Ishikawa (cell line): ENCODE measurements around the gene SETD1B.

Experiments
- CEBPB ChIP-seq: IDR thresholded peaks from 2 replicates; pipeline ENCODE4 v1.6.1; 2012
- CREB1 ChIP-seq: IDR thresholded peaks from 2 replicates; pipeline ENCODE4 v1.6.1; 2012; ENCODE audit warnings: low read depth
- EGR1 ChIP-seq: IDR thresholded peaks from 2 replicates; pipeline ENCODE4 v1.6.1; 2012
- EP300 ChIP-seq: IDR thresholded peaks from 2 replicates; pipeline ENCODE4 v1.6.1; 2012; ENCODE audit warnings: borderline replicate concordance
- FOXM1 ChIP-seq: IDR thresholded peaks from 2 replicates; pipeline ENCODE4 v1.6.1; 2012; ENCODE audit warnings: low read depth, borderline replicate concordance
- NFIC ChIP-seq: IDR thresholded peaks from 2 replicates; pipeline ENCODE4 v1.6.1; 2012
- RAD21 ChIP-seq: IDR thresholded peaks from 2 replicates; pipeline ENCODE4 v1.6.1; 2012; ENCODE audit warnings: low read depth
- REST ChIP-seq: IDR thresholded peaks from 2 replicates; pipeline ENCODE4 v1.6.1; 2012; ENCODE audit warnings: low read depth, mild to moderate bottlenecking
- TAF1 ChIP-seq: IDR thresholded peaks from 2 replicates; pipeline ENCODE4 v1.6.1; 2012; ENCODE audit warnings: low read depth, mild to moderate bottlenecking
- TCF12 ChIP-seq: IDR thresholded peaks from 2 replicates; pipeline ENCODE4 v1.6.1; 2012; ENCODE audit warnings: low read depth
- TEAD4 ChIP-seq: IDR thresholded peaks from 2 replicates; pipeline ENCODE4 v1.6.1; 2012
- USF1 ChIP-seq: IDR thresholded peaks from 2 replicates; pipeline ENCODE4 v1.6.1; 2012
- YY1 ChIP-seq: IDR thresholded peaks from 2 replicates; pipeline ENCODE4 v1.6.1; 2012; ENCODE audit warnings: low read depth
- ZBTB7A ChIP-seq: IDR thresholded peaks from 2 replicates; pipeline ENCODE4 v1.6.1; 2012; ENCODE audit warnings: low read depth
- TF ChIP-seq, protein P1 (sequence below): IDR thresholded peaks from 2 replicates; pipeline ENCODE4 v1.6.1; 2012

SETD1B gene

GRCh38 chr12:121822393-121823100, 18.7 kb downstream of the SETD1B start:
- no peak for TF ChIP-seq TAF1
- no peak for TF ChIP-seq TCF12

- TF ChIP-seq USF1 = no peak
- TF ChIP-seq, protein P1, sequence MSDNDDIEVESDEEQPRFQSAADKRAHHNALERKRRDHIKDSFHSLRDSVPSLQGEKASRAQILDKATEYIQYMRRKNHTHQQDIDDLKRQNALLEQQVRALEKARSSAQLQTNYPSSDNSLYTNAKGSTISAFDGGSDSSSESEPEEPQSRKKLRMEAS = no peak
- TF ChIP-seq TAF1 = no peak
- no peak for TF ChIP-seq CEBPB
- TF ChIP-seq EP300 = no peak
- TF ChIP-seq REST = no peak
These were observed 19.4 kb downstream of the SETD1B start for GRCh38 chr12:121823101-121823726.

- TF ChIP-seq USF1 = no peak
- no peak for TF ChIP-seq YY1
- no peak for TF ChIP-seq CEBPB
- TF ChIP-seq TCF12 = no peak
- TF ChIP-seq RAD21 = no peak
- no peak for TF ChIP-seq EGR1
- no peak for TF ChIP-seq TAF1
- TF ChIP-seq NFIC = no peak
These were observed 19.9 kb downstream of the SETD1B start for GRCh38 chr12:121823727-121824115.

DNA sequence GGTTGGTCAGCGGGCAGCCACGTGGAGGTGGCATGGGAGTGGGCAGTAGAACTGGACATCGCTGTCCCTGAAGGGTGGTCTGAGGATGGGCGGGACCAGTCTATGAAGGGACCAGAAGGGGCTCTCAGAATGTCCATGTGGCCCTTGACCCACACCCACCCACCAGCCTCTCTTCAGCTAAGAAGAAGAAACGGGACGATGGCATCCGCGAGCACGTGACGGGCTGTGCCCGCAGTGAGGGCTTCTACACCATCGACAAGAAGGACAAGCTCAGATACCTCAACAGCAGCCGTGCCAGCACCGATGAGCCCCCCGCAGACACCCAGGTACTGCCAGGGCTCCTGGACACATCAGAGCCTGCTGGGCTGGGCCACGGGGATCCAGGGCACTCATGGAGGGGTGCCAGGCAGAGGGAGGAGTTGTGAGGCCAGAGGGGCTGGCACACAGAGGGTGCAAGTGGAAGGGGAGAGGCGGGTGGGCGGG, 21.3 kb downstream of the SETD1B start:
- TF ChIP-seq TAF1 (no peak), YY1 (no peak), FOXM1 (no peak), RAD21 (no peak), ZBTB7A (no peak), USF1 (no peak), EP300 (no peak), TEAD4 (no peak), CEBPB (no peak), NFIC (no peak), EGR1 (no peak), REST (no peak), TCF12 (no peak), CREB1 (no peak)
- TF ChIP-seq, protein P1 = no peak

GRCh38 chr12:121826318-121827150, 22.7 kb downstream of the SETD1B start:
- TF ChIP-seq RAD21 (no peak), EGR1 (no peak), ZBTB7A (no peak), EP300 (no peak), CEBPB (no peak), YY1 (no peak), TAF1 (no peak), FOXM1 (no peak), NFIC (no peak), USF1 (no peak), TEAD4 (no peak)
- TF ChIP-seq, protein P1 = no peak
